HepG2 (cell line): ENCODE measurements around the gene MB21D2. TPM values are rescaled to one million over a fixed set of nuclear protein-coding genes. Genes with fewer than 3 reads are reported as not detected.

ENCODE experiments used
- CREB3 ChIP-seq: sonication (generic); formaldehyde crosslinking; IDR thresholded peaks from 2 replicates; pipeline ENCODE4 v1.5.0; 2020; ENCODE audit warnings: missing genetic modification reagents
- FOXK2 ChIP-seq: fragments of 450-650 bp; IDR thresholded peaks from 2 replicates; pipeline ENCODE4 v1.6.1; 2016
- GABPB1 ChIP-seq: IDR thresholded peaks from 2 replicates; pipeline ENCODE4 v1.6.1; 2016; ENCODE audit warnings: mild to moderate bottlenecking, missing genetic modification reagents, moderate library complexity, missing compliant biosample characterization
- KAT2B ChIP-seq: fragments of 150-350 bp; IDR thresholded peaks from 2 replicates; pipeline ENCODE4 v1.6.1; 2014; ENCODE audit warnings: low read depth, low read length, borderline replicate concordance
- PAXIP1 ChIP-seq: sonication (generic); formaldehyde crosslinking; conservative IDR thresholded peaks from 2 replicates; pipeline ENCODE4 v1.4.0; 2020; ENCODE audit warnings: mild to moderate bottlenecking, missing genetic modification reagents, moderate library complexity
- PHF20 ChIP-seq: sonication (generic); formaldehyde crosslinking; IDR thresholded peaks from 2 replicates; pipeline ENCODE4 v1.5.0; 2020; ENCODE audit warnings: mild to moderate bottlenecking, missing genetic modification reagents
- ZNF276 ChIP-seq: sonication (generic); formaldehyde crosslinking; IDR thresholded peaks from 2 replicates; pipeline ENCODE4 v1.4.0; 2020; ENCODE audit warnings: mild to moderate bottlenecking, low read depth, missing genetic modification reagents
- ZNF746 ChIP-seq: sonication (generic); formaldehyde crosslinking; IDR thresholded peaks from 2 replicates; pipeline ENCODE4 v1.8.0; 2022; ENCODE audit warnings: mild to moderate bottlenecking, missing genetic modification reagents
- ZZZ3 ChIP-seq: sonication (generic); formaldehyde crosslinking; IDR thresholded peaks from 2 replicates; pipeline ENCODE4 v1.4.0; 2020; ENCODE audit warnings: missing genetic modification reagents, mild to moderate bottlenecking, borderline replicate concordance
- polyA plus RNA-seq, 8 experiments: library from polyadenylated mRNA; depleted of rRNA in 3 of 8; stranded (reverse) in 7 of 8; unstranded in 1 of 8; fragments of >200 nt; fragmentation: Illumina TruSeq in 4 of 8; extraction: Trizol in 4 of 8; gene quantifications; 2 replicates each; pipeline versions ENCODE4 v1.2.1 to v1.2.3, GENCODE V29; 2011 to 2016; ENCODE audit warnings: low read depth in 4 of 8, missing spikeins in 1 of 8, mixed read lengths in 1 of 8; ENCODE audit not compliant: insufficient read depth in 1 of 8
- total RNA-seq, 5 experiments: library from RNA; depleted of rRNA; stranded (reverse); fragments of >200 nt; fragmentation: Illumina TruSeq; extraction: Trizol; gene quantifications; 2 replicates each; pipeline ENCODE4 v1.2.3, GENCODE V29; 2016; ENCODE audit warnings: low read depth in 1 of 5

Gene MB21D2
- total and polyA plus RNA-seq, 2 of the 13 experiments (the other 11 are each of a cell fraction or from before 2014, with no cell fraction given) = 0.90 to 1.6 TPM

- TF ChIP-seq ZNF276 (CRISPR knock-in tag) (no peak), PAXIP1 (CRISPR knock-in tag) (no peak), PHF20 (CRISPR knock-in tag) (no peak), ZNF746 (CRISPR knock-in tag) (no peak), FOXK2 (no peak), ZZZ3 (CRISPR knock-in tag) (no peak), KAT2B (no peak), GABPB1 (CRISPR knock-in tag) (no peak), CREB3 (CRISPR knock-in tag) (no peak)
- TF ChIP-seq, all 625 proteins: peak for 0
These were observed 55.1 kb downstream of the MB21D2 start (continued) for GRCh38 chr3:192862408-192863090.
